C4-2B (cell line): Measurements from ENCODE around the gene MAN1A2.

Source experiments
- H3K27ac ChIP-seq: fragments of 450-650 bp; 2 replicates; pipeline ENCODE4 v1.5.1; 2017
- CTCF ChIP-seq: fragments of 450-650 bp; conservative IDR thresholded peaks from 2 replicates; pipeline ENCODE4 v1.5.1; 2017; ENCODE audit warnings: mild to moderate bottlenecking
- ZFX ChIP-seq: fragments of 450-650 bp; IDR thresholded peaks from 2 replicates; pipeline ENCODE4 v1.6.1; 2017

MAN1A2 gene

GRCh38 chr1:117572546-117572945 lies 205.3 kb downstream of the MAN1A2 start:
- peak overlapping the region; percentile 69 for H3K27ac ChIP-seq
- TF ChIP-seq ZFX, result no peak
- no peak for TF ChIP-seq CTCF

- TF ChIP-seq CTCF (no peak), ZFX (no peak)
- H3K27ac ChIP-seq, result peak overlapping the region; percentile 69; the same call in 1 of the 2 replicates
Observed at GRCh38 chr1:117573386-117574023, 206.3 kb downstream of the MAN1A2 start.

- TF ChIP-seq CTCF (no peak), ZFX (no peak)
- H3K27ac ChIP-seq, result peak overlapping the region; percentile 69
Observed at GRCh38 chr1:117574161-117574835, 207.0 kb downstream of the MAN1A2 start.

- peak overlapping the region; percentile 12; the same call in 1 of the 2 replicates for H3K27ac ChIP-seq
Observed at GRCh38 chr1:117575586-117576225, 208.5 kb downstream of the MAN1A2 start.

GRCh38 chr1:117576236-117576635 lies 209.0 kb downstream of the MAN1A2 start:
- H3K27ac ChIP-seq, result peak overlapping the region; percentile 12; the same call in 1 of the 2 replicates
- TF ChIP-seq ZFX, result no peak
- no peak for TF ChIP-seq CTCF

More at GRCh38 chr1:117575586-117576225, 208.5 kb downstream of the MAN1A2 start:
- no peak for TF ChIP-seq CTCF

- TF ChIP-seq CTCF (no peak), ZFX (no peak)
- no peak overlapping the region for H3K27ac ChIP-seq
Observed at GRCh38 chr1:117577191-117577885, 210.1 kb downstream of the MAN1A2 start.

GRCh38 chr1:117578466-117578865 lies 211.2 kb downstream of the MAN1A2 start:
- no peak overlapping the region for H3K27ac ChIP-seq
- TF ChIP-seq CTCF, result no peak
- TF ChIP-seq ZFX, result no peak
